Activated CD8-positive, alpha-beta memory T cell treated with anti-CD3 and anti-CD28 coated beads, Interleukin-2, amount 50 U/mL, for 24 hours (primary cell): ENCODE data around the gene MACROD2.
"Not testable (repeated sequence)": the region's sequence is repeated elsewhere in the genome, so short reads cannot be mapped to it uniquely, and the experiment has no call there.

ENCODE experiments used
- DNase-seq: peaks from one replicate; pipeline ENCODE4 v3.0.0-alpha.2; 2020; ENCODE audit errors: extremely low read depth

MACROD2 gene

GRCh38 chr20:15346657-15347280 lies 1351.5 kb downstream of the MACROD2 start:
- DNase-seq: no peak

DNA sequence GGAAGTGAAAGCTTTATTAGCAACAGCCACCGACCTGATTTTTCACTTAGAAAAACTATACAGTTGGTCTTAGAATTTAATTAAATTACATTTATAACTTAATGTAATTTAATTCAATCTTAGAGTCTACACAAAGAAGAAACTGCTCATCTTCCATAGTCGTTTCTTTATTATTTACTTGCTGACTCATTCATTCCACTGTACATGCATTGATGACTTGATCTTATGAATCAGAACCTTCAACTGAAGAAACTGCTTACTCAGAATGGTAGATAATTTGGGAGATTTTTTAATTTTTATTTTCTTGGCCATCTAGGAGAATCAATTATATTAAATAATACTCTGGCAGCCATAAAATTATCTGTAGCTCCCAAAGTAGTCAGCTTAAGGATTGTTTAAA lies 1363.7 kb downstream of the MACROD2 start:
- DNase-seq: no peak

GRCh38 chr20:15362849-15363248 lies 1367.5 kb downstream of the MACROD2 start:
- no peak for DNase-seq

DNA sequence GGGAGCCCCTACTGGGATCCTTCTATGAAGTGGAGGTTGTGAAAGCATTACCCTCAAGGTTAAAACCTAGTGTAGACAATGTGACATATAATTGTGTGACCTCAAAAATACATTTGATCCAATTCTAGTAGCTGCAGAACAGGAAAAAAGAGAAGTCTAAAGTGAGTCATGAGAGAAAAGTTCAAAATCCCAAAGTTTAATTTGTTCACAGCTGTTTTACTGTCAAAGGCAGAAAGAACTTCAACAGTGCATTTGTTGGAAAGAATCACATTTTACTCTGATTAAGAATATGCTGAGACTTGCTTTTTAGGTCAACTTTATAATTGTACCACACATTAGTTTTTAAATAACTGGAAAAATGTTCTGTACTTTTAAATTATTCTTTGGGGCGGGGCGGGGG lies 1369.5 kb downstream of the MACROD2 start:
- no peak for DNase-seq

DNA sequence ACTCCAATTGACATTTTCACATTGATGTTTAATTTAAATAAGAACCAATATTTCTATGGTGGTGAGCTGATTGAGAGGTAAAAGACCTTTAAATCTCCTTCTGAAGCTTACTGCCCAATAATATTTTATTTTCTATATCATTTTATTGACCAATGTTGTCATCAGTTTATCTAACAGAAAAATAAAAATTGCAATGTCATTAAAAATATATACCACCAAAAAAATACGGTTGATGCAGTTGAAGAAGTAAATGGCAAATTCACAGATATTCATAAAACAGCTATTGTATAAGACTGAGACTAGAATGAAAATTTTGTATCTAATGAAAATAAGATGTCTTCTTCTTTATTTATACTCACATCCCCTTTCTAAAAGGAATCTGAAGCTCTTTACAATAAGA lies 1375.1 kb downstream of the MACROD2 start:
- DNase-seq: no peak

- no peak for DNase-seq
Observed at GRCh38 chr20:15374682-15375081, 1379.4 kb downstream of the MACROD2 start.

DNA sequence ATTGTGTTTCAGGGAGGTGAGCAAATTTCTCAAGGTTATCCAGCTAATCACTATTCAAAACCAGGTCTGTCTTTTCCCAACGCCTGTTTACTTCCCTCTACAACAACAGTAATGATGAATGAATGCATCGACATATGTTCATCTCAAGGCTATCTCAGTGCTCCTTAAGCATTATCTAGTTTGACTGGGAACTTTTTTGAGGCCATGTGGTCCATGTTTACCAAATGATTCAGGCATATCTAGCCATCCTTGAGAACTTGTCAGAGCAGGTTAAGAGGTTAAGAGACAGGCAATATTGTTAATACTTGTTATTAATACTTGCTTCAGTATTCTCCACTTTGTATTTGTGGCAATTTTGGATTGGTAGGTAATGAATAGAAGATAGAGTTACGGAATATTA lies 1380.5 kb downstream of the MACROD2 start:
- no peak for DNase-seq

- DNase-seq: not testable (repeated sequence)
Observed at GRCh38 chr20:15377603-15378002, 1382.3 kb downstream of the MACROD2 start.

- DNase-seq: no peak
Observed at GRCh38 chr20:15378151-15378550, 1382.8 kb downstream of the MACROD2 start.

GRCh38 chr20:15379681-15380296 lies 1384.5 kb downstream of the MACROD2 start:
- no peak for DNase-seq

- DNase-seq: no peak
Observed at GRCh38 chr20:15380770-15381169, 1385.5 kb downstream of the MACROD2 start.

DNA sequence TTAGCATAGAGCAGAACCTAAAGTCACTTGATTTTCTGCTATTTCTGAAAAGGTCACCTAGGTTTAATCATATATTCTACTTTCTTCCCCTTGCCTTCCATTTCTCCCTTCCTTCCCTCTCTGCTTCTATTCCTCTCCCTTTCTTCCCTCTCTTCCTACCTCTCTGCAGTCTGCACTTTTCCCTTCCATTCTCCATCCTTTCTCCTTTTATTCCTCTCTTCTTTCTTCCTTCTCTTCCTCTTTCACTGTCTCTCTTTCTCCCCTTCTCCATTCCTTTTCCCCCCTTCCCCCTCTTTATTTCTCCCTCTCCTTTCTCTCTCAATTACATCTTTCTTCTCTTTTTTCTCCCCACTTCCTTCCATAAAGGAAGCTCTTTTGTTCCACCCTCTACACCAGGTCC lies 1391.9 kb downstream of the MACROD2 start:
- DNase-seq: no peak

DNA sequence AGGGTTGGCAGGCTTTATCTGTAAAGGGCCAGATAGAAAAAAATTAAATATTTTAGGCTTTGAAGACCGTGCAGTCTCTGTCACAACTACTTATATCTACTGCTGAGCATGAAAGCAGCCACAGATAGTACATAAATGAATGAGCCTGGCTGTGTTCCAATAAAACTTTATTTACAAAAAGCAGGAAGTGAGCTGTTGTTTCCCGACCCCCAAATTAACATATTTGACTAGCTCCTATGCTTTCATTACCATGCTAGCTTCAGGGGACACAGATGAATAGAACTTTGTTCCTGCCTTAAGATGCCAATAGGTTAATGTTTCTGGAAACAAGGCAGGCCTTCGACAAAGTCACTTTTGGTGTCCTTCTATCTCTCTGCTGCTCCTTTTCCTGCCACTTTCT lies 1400.1 kb downstream of the MACROD2 start:
- no peak for DNase-seq

GRCh38 chr20:15396026-15396425 lies 1400.7 kb downstream of the MACROD2 start:
- no peak for DNase-seq

- no peak for DNase-seq
Observed at GRCh38 chr20:15396900-15397299, 1401.6 kb downstream of the MACROD2 start.

GRCh38 chr20:15399781-15400180 lies 1404.5 kb downstream of the MACROD2 start:
- DNase-seq: no peak

DNA sequence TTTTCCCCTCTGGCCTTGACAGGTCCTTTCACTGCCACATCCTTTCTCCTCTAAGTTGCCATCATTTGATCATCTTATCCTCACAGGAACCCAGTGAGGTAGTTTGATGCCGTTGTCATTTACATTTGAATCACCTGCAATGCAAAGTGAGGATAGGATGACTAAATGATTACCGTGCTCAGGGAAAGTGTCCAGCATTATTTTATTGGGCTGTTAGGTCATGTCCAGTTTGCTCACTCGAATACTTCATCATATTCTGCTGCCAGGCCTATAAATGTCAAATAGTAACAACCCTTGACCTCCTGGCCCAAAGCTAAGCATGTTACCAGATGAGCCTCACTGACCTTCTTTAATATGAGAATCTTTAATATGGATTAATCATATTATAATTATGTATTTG lies 1410.8 kb downstream of the MACROD2 start:
- no peak for DNase-seq

GRCh38 chr20:15411781-15412180 lies 1416.5 kb downstream of the MACROD2 start:
- DNase-seq: no peak

GRCh38 chr20:15415908-15416307 lies 1420.6 kb downstream of the MACROD2 start:
- no peak for DNase-seq

GRCh38 chr20:15419856-15420255 lies 1424.5 kb downstream of the MACROD2 start:
- no peak for DNase-seq

- no peak for DNase-seq
Observed at GRCh38 chr20:15422966-15423365, 1427.7 kb downstream of the MACROD2 start.

DNA sequence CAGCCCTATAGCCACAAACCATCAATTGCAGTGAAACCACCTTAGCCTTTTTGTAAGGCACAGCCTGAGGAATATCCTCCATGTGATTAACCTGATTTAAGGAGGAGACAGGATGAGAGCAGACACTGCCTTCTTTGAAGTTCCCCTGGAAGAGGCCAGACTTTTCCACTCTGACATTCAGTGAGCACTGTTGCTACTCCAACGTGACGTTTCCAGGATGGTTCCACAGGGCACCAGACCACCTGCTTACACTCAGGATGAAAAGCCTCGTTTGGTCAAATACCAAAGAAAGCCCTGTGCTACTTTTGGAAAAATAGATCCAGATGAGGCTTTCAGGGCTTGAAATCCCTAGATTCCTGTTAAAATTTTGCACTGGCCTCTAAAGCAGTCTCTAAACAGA lies 1444.2 kb downstream of the MACROD2 start:
- no peak for DNase-seq

DNA sequence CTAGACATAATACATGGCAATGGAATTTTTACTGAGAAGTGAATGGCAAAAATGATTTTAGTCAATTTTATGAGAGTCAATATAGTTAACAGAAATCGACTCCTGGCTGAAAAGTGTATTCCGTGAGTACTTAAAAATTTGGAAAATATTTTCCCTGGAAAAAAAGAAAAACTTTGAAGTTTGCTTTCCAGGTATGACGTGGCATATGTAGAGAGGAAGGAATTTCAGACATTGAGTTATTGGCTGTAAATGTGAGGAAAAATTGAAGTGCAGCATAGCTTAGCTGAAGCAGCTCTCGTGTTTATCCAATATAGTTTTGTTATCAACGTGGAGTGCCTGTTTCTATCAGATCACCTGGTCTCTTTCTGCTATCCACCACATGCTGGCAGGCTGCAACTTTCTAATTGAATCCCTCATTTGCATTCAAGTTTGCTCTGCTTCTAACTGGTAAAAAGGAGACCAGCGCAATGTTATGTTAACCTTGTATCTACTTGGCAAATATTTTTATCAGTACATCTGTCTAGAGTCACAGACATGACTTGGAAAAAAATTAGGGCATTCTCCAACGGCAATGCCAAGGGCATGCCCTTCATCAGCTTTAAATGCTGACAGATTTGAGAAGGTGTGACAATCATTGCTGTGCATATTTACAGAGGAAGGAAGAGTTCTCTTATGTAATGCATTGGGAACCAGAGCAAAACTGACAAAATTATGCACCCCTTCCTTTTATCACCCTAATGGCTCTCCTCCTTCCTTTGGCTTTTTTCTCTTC lies 1444.9 kb downstream of the MACROD2 start:
- DNase-seq: no peak
